HAP-1 (cell line): ENCODE data around the gene ARNT2.
"Not testable (repeated sequence)": the region's sequence is repeated elsewhere in the genome, so short reads cannot be mapped to it uniquely, and the experiment has no call there.

ENCODE experiments used
- DNase-seq, 2 experiments: peaks; one replicate each; pipeline ENCODE4 v3.0.0-alpha.2; 2016 to 2020; ENCODE audit warnings: low spot score in 2 of 2
- H3K27me3 ChIP-seq: fragments of 250-450 bp; sonication (Bioruptor Pico); 2 replicates; pipeline ENCODE4 v1.5.1; 2020; ENCODE audit warnings: low read depth, mild to moderate bottlenecking, moderate library complexity
- H3K36me3 ChIP-seq: fragments of 250-450 bp; sonication (Bioruptor Pico); replicated peaks from 2 replicates; pipeline ENCODE4 v1.5.1; 2020; ENCODE audit warnings: mild to moderate bottlenecking
- H3K4me1 ChIP-seq: fragments of 250-450 bp; sonication (Bioruptor Pico); 2 replicates; pipeline ENCODE4 v1.5.1; 2020; ENCODE audit warnings: mild to moderate bottlenecking
- H3K4me3 ChIP-seq: fragments of 250-450 bp; sonication (Bioruptor Pico); 2 replicates; pipeline ENCODE4 v1.5.1; 2020; ENCODE audit warnings: mild to moderate bottlenecking, moderate library complexity
- H3K9me3 ChIP-seq: fragments of 250-450 bp; sonication (Bioruptor Pico); 2 replicates; pipeline ENCODE4 v1.5.1; 2020; ENCODE audit warnings: mild to moderate bottlenecking, moderate library complexity
- in situ Hi-C: fragments of 300-500 bp; cut with MboI; formaldehyde crosslinking; loops from 3 replicates; pipeline ENCODE4 v1.14.3; 2020; ENCODE audit warnings: low sequenced_read_pairs, inconsistent platforms, mixed read lengths

Gene ARNT2

GRCh38 chr15:80500021-80500420 lies 95.8 kb downstream of the ARNT2 start:
- Histone ChIP-seq H3K9me3 (no peaks in the 10 kb centered on the region), H3K4me1 (no peaks in the 10 kb centered on the region), H3K27me3 (no peaks in the 10 kb centered on the region), H3K4me3 (no peak overlapping the region), H3K36me3 (no peaks in the 10 kb centered on the region)
- in situ Hi-C loops: no loop called here
- no peak for DNase-seq

- H3K9me3 ChIP-seq: no peaks in the 10 kb centered on the region
- no peaks in the 10 kb centered on the region for H3K27me3 ChIP-seq
- H3K36me3 ChIP-seq: no peaks in the 10 kb centered on the region
- no peak overlapping the region for H3K4me3 ChIP-seq
- DNase-seq: no peak
- H3K4me1 ChIP-seq: no peaks in the 10 kb centered on the region
- in situ Hi-C loops: no loop called here
Measured at GRCh38 chr15:80501476-80501875, 97.3 kb downstream of the ARNT2 start.

GRCh38 chr15:80502782-80503181 lies 98.6 kb downstream of the ARNT2 start:
- in situ Hi-C loops: no loop called here
- DNase-seq: no peak
- H3K4me3 ChIP-seq: no peak overlapping the region
- no peaks in the 10 kb centered on the region for H3K36me3 ChIP-seq
- H3K27me3 ChIP-seq: no peaks in the 10 kb centered on the region
- H3K4me1 ChIP-seq: no peaks in the 10 kb centered on the region
- H3K9me3 ChIP-seq: no peaks in the 10 kb centered on the region

DNA sequence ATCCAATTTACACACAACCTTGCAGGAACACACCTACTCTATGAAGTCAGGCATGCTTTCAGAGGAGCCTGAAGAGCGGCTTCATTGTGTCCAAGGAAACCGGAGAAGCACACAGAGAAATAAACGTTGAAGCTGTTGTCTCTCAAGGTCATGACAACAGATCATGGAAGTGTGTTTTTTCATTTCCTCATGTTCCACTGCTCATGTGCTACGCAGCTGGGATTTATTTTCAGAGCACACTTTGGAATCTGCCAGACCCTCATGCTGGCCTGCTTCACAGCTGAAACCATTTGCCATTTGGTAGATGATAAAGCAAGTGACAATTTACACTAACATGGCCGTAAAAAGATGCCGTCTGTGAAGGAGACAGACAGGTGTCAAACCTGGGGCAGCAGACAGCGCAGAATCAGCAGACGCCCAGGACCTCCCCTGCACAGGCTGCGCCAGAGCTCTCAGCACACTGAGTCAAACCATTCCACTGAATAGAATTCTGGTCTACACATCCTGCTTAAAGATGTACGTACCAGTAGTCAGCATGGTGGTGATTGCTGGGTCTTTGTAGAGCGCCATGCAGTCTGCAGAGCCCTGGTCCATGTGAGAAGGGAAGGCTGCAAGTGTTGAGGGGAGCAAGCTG lies 99.3 kb downstream of the ARNT2 start:
- Histone ChIP-seq H3K9me3 (no peaks in the 10 kb centered on the region), H3K4me3 (no peak overlapping the region), H3K36me3 (no peaks in the 10 kb centered on the region), H3K4me1 (no peaks in the 10 kb centered on the region), H3K27me3 (no peaks in the 10 kb centered on the region)
- no peak for DNase-seq
- in situ Hi-C loops: no loop called here

DNA sequence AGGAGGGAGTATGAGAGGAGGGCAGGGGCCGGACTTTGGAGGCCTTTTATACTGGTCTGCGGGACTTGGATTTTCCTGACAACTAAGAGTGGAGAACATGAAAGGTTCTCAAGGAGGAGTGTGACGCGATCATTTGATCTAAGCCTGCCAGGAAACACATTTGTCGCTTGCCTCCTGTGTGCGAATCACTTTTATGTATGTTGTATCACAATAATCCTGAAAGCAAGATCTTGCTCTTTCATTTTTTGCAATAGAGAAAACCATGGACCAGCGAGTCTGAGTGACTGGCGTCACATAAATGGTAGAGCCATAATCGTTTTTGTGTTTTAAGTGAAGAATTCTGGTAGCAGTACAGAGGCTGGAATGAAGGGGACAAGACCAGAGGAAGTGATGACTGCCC lies 100.7 kb downstream of the ARNT2 start:
- in situ Hi-C loops: no loop called here
- no peak overlapping the region for H3K4me3 ChIP-seq
- H3K36me3 ChIP-seq: no peaks in the 10 kb centered on the region
- no peaks in the 10 kb centered on the region for H3K9me3 ChIP-seq
- no peaks in the 10 kb centered on the region for H3K4me1 ChIP-seq
- H3K27me3 ChIP-seq: no peaks in the 10 kb centered on the region
- DNase-seq: no peak

GRCh38 chr15:80506286-80506893 lies 102.2 kb downstream of the ARNT2 start:
- in situ Hi-C loops: no loop called here
- H3K9me3 ChIP-seq: no peaks in the 10 kb centered on the region
- no peaks in the 10 kb centered on the region for H3K36me3 ChIP-seq
- H3K4me1 ChIP-seq: no peaks in the 10 kb centered on the region
- H3K27me3 ChIP-seq: no peaks in the 10 kb centered on the region
- no peak overlapping the region for H3K4me3 ChIP-seq
- DNase-seq: no peak

GRCh38 chr15:80507131-80507530 lies 102.9 kb downstream of the ARNT2 start:
- Histone ChIP-seq H3K36me3 (no peaks in the 10 kb centered on the region), H3K4me3 (no peak overlapping the region), H3K9me3 (no peaks in the 10 kb centered on the region), H3K27me3 (no peaks in the 10 kb centered on the region), H3K4me1 (no peaks in the 10 kb centered on the region)
- DNase-seq: no peak
- in situ Hi-C loops: no loop called here

DNA sequence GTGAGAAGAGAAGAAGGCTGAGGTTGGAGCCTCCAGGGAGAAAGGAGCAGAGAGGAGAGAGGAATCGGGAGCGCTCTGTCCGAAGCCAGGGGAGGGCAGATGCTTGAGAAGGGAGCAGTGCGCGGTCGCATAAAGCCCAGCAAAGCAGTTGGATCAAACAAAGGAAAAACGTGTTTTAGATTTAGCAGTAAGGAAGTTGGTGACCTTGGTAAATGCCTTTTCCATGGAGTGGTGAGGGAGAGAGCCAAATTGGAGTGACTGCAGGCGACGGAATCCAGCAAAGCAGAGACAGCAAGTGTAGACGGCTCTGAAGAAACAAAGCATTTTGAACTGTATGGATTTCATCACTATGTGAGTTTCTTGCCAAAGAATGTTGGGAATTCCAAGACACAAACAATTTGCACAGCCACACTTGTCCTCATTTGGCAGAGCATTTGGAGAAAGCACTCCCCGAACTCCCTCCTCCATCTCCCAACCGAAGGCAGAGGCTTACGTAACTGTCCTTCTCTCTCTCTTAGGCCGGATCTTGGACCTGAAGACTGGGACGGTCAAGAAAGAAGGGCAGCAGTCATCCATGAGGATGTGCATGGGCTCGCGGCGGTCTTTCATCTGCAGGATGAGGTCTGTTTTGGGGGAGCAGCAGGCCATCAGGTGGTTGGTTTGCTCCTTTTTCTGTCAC lies 103.6 kb downstream of the ARNT2 start:
- no peak overlapping the region for H3K4me3 ChIP-seq
- H3K36me3 ChIP-seq: no peaks in the 10 kb centered on the region
- no peaks in the 10 kb centered on the region for H3K27me3 ChIP-seq
- no peaks in the 10 kb centered on the region for H3K4me1 ChIP-seq
- no peaks in the 10 kb centered on the region for H3K9me3 ChIP-seq
- no peak for DNase-seq
- in situ Hi-C loops: no loop called here

- Histone ChIP-seq H3K4me1 (no peaks in the 10 kb centered on the region), H3K27me3 (no peaks in the 10 kb centered on the region), H3K9me3 (no peaks in the 10 kb centered on the region), H3K4me3 (no peak overlapping the region), H3K36me3 (no peaks in the 10 kb centered on the region)
- in situ Hi-C loops: no loop called here
- no peak for DNase-seq
Measured at GRCh38 chr15:80508783-80509182, 104.6 kb downstream of the ARNT2 start.

GRCh38 chr15:80509800-80510199 lies 105.6 kb downstream of the ARNT2 start:
- Histone ChIP-seq H3K4me3 (no peak overlapping the region), H3K4me1 (no peaks in the 10 kb centered on the region), H3K36me3 (no peaks in the 10 kb centered on the region), H3K27me3 (no peaks in the 10 kb centered on the region), H3K9me3 (no peaks in the 10 kb centered on the region)
- in situ Hi-C loops: no loop called here
- no peak for DNase-seq

DNA sequence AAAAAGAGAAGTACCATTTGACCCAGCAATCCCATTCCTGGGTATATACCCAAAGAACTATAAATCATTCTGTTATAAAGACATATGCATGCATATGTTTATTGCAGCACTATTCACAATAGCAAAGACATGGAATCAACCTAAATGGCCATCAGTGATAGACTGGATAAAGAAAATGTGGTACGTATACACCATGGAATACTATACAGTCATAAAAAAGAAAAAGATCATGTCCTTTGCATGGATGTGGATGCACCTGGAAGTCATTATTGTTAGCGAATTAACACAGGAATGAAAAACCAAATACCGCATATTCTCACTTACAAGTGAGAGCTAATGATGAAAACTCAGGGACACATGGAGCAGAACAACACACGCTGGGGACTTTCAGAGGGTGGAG lies 106.8 kb downstream of the ARNT2 start:
- in situ Hi-C loops, H3K4me1 ChIP-seq, H3K36me3 ChIP-seq, H3K27me3 ChIP-seq, H3K4me3 ChIP-seq, H3K9me3 ChIP-seq, DNase-seq: not testable (repeated sequence)

DNA sequence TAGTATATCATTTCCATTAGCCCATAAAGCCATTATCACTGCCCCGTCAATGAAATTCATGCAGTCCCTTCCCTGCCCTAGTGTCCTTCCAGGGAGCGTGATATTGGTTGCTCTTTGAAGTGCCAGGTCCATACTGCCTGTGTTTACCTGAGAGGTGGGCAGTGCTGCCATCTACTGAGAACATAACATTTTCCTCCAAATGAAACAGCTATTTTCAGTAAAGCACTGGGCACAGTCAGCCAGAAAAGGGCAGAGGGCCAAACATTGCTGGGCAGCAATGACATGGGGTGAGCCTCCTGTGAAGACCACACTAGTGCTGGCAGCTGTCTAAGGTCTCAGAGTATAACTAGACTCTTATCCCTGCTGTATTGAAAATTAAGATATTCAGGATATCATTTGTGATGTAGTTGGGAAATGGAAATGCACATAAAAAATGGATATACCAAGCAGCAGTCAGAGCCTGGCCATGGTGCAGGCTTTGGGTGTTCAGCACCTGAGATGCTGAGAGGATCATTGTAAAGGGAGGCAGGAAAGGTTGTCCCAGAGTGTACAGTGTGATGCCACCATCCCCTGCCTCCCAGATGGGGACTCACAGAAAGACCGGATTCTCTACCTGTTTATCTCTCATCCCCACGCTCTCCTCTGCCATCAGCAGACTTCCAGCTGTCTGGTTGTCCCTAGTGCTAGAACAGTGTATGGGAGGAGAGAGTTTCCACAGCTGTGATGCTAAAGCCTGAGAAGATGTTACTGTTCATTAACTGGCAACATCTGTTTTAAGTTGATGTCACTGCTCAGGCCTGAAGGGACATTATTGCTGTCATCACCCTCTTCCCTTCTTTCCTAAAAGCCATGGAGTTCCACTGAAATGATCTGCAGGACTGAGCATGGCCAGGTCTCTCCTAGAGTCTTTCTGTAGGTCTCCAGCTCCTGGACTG lies 108.8 kb downstream of the ARNT2 start:
- no peak for DNase-seq
- Histone ChIP-seq H3K9me3 (no peaks in the 10 kb centered on the region), H3K36me3 (no peaks in the 10 kb centered on the region), H3K27me3 (no peaks in the 10 kb centered on the region), H3K4me1 (no peaks in the 10 kb centered on the region), H3K4me3 (no peak overlapping the region)
- in situ Hi-C loops: no loop called here

GRCh38 chr15:80514071-80514780 lies 110.0 kb downstream of the ARNT2 start:
- no peak overlapping the region for H3K4me3 ChIP-seq
- in situ Hi-C loops: no loop called here
- DNase-seq: no peak
- H3K9me3 ChIP-seq: no peaks in the 10 kb centered on the region
- no peaks in the 10 kb centered on the region for H3K36me3 ChIP-seq
- H3K27me3 ChIP-seq: no peaks in the 10 kb centered on the region
- H3K4me1 ChIP-seq: no peaks in the 10 kb centered on the region
